ENCODE data around the gene BEND3.

The BEND3 gene

DNA sequence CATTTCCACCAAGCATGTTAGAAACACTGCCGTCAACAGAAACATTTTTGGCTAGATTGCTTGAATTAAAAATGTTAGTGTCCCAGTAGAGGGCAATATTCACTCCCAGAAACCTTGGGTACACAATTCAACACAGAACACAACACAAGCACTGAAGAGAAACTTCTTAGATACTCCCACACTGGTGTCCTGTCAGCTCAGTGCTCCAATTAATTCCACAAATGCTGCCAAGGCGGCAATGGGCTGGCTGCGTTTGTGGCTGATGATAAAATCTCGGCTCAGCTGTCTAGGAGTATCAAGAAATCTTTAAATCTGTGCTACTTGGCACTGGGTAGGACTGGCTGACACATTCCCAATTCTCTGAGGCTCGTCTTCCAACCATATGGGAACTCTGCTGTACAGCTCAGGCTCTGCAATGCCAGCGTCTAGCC is 39.3 kb downstream of the BEND3 start:
- Mint-ChIP-seq H3K4me1 (peaks cover 25% of the 10 kb centered on the region), H3K9me3 (no peaks in the 10 kb centered on the region), H3K27ac (peak overlapping the region; percentile 81), H3K4me3 (no peak overlapping the region), H3K36me3 (ENCODE audit: low read depth) (peaks cover 27% of the 10 kb centered on the region), H3K27me3 (ENCODE audit: low read depth, poor library complexity) (no peaks in the 10 kb centered on the region)
- no peak for DNase-seq
- TF ChIP-seq, protein P1, sequence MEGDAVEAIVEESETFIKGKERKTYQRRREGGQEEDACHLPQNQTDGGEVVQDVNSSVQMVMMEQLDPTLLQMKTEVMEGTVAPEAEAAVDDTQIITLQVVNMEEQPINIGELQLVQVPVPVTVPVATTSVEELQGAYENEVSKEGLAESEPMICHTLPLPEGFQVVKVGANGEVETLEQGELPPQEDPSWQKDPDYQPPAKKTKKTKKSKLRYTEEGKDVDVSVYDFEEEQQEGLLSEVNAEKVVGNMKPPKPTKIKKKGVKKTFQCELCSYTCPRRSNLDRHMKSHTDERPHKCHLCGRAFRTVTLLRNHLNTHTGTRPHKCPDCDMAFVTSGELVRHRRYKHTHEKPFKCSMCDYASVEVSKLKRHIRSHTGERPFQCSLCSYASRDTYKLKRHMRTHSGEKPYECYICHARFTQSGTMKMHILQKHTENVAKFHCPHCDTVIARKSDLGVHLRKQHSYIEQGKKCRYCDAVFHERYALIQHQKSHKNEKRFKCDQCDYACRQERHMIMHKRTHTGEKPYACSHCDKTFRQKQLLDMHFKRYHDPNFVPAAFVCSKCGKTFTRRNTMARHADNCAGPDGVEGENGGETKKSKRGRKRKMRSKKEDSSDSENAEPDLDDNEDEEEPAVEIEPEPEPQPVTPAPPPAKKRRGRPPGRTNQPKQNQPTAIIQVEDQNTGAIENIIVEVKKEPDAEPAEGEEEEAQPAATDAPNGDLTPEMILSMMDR (IDR thresholded peaks at IDR 0.05) = no peak

DNA sequence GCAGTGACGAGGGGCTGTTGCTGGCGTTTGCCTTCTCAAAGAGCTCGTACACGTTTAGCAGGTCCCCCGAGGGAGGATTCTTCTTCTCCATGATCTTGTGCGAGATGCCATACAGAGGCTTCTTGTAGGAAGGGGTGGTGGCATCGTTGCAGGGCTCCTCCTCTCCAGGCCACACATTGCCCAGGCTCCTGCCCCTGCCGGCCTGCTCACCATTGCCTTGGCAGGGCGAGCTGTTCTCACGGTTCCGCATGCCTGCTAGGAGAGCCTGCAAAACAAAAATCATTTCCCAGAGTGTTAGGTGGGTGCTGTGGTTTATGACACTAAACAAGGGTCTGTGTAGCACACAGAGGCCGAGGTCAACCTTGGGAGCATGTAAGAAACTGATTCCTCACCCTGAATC is 44.6 kb downstream of the BEND3 start:
- Mint-ChIP-seq H3K27me3 (ENCODE audit: low read depth, poor library complexity) (no peaks in the 10 kb centered on the region), H3K4me1 (peaks cover 30% of the 10 kb centered on the region), H3K4me3 (no peak overlapping the region), H3K36me3 (ENCODE audit: low read depth) (peaks cover 46% of the 10 kb centered on the region), H3K9me3 (no peaks in the 10 kb centered on the region), H3K27ac (no peak overlapping the region)
- TF ChIP-seq, protein P1 (IDR thresholded peaks at IDR 0.05) = no peak
- DNase-seq = no peak

DNA sequence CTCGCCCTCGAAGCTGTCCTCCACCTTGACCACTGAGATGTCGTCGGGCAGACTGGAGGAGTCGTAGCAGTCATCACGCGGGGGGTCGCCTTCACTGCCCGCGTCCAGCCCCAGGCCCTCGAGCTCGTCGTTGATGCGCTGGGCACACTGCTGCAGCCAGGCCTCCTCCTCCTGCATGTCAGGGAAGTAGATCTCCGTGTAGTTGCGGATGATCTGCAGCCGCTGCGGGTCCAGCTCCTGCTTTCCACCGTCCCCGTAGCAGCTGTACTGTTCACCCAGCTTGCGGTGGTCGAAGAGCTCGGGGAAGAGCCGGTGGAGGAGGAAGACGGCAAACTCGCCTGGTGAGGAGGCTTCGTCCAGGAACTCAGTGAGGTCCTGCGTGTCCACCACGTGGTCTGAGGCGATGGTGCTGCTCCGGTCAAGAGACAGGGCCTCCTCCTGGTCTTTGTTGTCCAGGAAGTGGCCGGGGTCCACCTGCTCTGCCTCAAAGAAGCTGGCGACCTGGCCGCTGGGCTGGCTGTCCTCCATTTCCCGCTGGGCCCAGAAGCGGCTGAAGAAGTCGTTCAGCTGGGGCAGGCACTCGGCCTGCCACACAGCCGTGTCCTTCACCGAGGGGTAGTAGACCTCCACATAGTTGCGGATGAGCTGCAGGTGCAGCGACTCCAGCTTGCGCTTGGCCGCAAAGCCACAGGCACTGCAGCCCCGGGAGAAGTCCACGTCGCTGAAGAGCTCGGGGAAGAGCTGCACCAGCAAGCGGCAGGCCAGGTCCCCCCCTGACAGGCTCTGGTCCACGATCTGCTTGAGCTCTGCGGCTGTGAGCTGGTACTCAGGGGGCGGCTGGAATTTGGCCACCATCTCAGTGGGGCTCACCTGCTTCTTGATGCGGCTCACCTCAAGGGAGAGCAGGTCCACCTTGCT is 45.4 kb downstream of the BEND3 start:
- Mint-ChIP-seq H3K27me3 (ENCODE audit: low read depth, poor library complexity) (no peaks in the 10 kb centered on the region), H3K27ac (no peak overlapping the region), H3K4me1 (peaks cover 34% of the 10 kb centered on the region), H3K9me3 (no peaks in the 10 kb centered on the region), H3K36me3 (ENCODE audit: low read depth) (peaks cover 50% of the 10 kb centered on the region), H3K4me3 (no peak overlapping the region)
- TF ChIP-seq, protein P1 (IDR thresholded peaks at IDR 0.05) = no peak
- DNase-seq = no peak

DNA sequence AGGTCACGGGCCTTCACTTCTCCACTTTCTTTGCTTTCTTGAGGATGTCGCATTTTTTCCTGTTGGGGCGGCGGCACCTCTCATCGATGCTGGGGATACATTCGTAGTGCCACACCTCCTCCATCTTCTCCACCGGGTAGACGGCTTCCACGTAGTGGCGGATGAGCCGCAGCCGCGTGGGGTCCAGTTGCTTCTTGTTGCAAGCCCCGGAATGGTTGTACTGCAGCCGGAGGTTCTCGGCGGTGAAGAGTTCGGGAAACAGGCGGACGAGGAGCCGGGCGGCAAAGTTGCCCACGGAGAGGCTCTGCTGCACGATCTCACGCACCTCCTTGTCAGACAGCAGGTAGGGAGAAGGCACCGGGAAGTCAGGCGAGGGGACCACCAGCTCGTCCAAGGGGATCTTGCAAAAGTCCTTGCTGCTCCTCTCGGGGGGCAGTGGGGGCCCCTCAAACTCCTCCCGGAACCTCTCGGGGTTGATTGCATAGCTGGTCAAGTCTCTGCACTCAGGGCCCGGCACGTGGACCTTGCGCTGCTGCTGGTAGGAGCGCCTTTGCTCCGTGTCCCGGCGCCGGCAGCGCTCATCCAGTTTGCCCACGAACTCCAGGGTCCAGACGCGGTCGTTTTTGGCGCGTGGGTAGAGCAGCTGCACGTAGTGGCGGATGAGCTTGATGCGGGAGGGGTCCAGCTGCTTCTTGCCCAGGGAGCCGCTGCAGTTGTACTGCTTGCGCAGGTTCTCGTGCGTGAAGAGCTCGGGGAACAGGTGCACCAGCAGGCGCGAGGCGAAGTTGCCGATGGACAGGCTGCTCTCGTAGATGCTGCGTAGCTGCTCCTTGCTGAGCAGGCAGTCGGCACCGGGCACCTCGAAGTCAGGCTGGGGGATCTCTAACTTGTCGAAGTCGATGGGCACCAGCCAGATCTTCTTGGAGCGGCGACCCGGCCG is 46.4 kb downstream of the BEND3 start:
- Mint-ChIP-seq H3K27ac (no peak overlapping the region), H3K4me3 (no peak overlapping the region), H3K27me3 (ENCODE audit: low read depth, poor library complexity) (no peaks in the 10 kb centered on the region), H3K36me3 (ENCODE audit: low read depth) (peaks cover 50% of the 10 kb centered on the region), H3K4me1 (peaks cover 36% of the 10 kb centered on the region), H3K9me3 (no peaks in the 10 kb centered on the region)
- TF ChIP-seq, protein P1 (IDR thresholded peaks at IDR 0.05) = no peak
- no peak for DNase-seq

DNA sequence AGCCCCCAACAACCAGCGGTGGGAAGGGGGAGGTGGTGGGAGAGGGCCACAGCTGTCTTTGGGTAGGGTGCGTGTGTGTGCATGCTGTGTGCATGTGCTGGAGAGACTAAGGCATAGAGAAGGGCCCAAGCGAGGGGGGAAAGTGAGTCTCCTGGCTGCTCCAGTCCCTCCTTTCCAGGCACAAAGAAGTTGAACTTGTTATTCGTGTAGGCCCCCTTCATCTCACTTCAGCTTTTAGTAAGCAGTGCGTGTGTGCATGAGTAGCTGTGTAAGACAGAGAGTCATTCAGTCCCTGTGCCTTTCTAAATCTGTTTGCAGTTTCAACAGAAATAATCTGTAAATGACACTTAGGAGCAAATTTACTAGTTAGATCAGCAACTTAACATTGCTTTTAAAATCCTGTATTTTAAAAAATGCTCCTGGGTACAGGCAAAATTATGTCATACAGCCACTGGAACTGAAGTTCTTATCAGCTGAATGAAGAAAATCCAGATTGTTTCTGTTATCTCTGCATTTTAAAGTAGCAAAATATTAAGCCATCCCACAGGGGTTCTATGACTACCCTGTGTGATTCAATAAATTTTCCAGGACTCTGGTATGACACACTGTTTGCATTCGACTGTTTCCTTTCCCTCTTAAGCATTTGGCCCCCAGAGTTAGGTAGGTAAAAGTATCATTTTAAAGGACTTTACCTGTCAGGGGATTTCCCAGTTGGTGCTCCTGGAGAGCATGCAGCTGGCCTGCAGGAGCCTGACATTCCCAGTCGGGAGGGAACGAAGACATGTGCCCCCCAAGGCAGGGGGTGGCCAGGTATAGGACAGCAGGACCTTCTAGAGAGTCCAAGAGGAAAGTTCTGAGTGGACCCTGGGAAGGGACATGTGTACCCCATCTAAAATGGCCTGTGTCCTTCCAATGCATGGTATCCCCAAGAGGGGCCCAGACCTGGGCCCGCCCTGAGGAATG is 48.3 kb downstream of the BEND3 start:
- Mint-ChIP-seq H3K27ac (peak overlapping the region; percentile 51), H3K4me3 (no peak overlapping the region)

More for the DNA sequence above, 48.3 kb downstream of the BEND3 start:
- Mint-ChIP-seq H3K9me3 (no peaks in the 10 kb centered on the region), H3K4me1 (peaks cover 45% of the 10 kb centered on the region), H3K27me3 (ENCODE audit: low read depth, poor library complexity) (no peaks in the 10 kb centered on the region), H3K36me3 (ENCODE audit: low read depth) (peaks cover 42% of the 10 kb centered on the region)
- TF ChIP-seq, protein P1 (IDR thresholded peaks at IDR 0.05) = no peak
- DNase-seq = no peak
